Mesenteric fat pad (tissue), 1 donor: ENCODE measurements around the gene SEL1L3. TPM values are rescaled to one million over a fixed set of nuclear protein-coding genes. Genes with fewer than 3 reads are reported as not detected.
"Not testable (repeated sequence)": the region's sequence is repeated elsewhere in the genome, so short reads cannot be mapped to it uniquely, and the experiment has no call there.

Source experiments
- DNase-seq: peaks from one replicate; pipeline ENCODE4 v3.0.0-alpha.2; 2020; ENCODE audit warnings: low spot score
- total RNA-seq: library from RNA; stranded (reverse); fragmentation: NEBNext Ultra II Directional; extraction: Animal tissue kit (Norgen Biotek cat#: 25700); gene quantifications from one replicate; pipeline ENCODE4 v1.2.1, GENCODE V29; 2021
- donor health status: DM: yes; HTN: yes; CAD: no.

SEL1L3 gene
- total RNA-seq, 1 donor from 2014 or later, result 13.7 TPM

DNA sequence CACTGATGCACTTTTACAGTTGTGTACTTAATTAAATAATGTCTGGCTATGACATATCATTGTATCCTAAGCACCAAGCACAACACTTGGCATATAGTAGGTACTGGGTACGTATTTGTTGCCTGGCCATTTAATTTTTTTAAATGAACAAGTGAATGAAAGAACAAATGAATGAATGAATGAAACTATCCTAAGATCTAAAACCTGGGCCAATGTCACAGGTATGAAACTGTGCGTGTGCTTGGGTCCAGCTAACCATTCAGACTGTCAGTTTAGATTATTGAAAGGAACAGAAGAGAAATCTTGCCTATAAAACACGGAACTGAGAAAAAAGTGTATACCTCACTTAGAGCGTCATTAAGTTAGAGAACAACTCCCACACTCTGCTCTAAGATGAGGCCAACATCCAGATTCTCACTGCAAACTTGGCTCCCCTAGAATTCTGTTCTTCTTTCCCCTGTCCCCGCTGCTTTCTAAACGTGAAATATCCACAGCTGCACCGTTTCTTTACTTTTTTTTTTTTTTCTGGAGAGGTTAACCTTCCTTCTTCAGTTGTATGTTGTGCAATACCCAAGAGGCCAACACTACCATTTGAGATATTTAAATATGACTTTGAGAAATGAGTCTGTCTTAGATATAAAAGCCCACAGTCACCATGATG lies 17.3 kb upstream of the SEL1L3 start:
- DNase-seq, result no peak

DNA sequence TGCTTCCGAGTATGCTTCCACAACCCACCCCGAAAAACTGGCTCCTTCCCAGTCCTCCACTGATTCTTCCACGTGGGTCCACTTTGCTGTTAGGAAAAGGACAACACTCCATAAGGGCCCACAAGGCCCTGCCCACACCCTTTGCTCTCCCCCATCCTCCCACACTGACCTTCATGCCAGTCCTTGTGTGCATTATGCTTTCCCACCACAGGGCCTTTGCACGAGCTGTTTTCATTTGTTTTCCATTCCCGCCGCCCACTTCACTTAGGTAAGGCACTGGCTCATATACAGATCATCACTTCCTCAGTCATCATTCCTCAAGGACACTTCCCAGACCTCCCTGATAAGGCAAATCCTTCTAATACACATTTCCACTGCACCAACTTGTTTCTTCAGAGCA lies 16.8 kb upstream of the SEL1L3 start:
- no peak for DNase-seq

DNA sequence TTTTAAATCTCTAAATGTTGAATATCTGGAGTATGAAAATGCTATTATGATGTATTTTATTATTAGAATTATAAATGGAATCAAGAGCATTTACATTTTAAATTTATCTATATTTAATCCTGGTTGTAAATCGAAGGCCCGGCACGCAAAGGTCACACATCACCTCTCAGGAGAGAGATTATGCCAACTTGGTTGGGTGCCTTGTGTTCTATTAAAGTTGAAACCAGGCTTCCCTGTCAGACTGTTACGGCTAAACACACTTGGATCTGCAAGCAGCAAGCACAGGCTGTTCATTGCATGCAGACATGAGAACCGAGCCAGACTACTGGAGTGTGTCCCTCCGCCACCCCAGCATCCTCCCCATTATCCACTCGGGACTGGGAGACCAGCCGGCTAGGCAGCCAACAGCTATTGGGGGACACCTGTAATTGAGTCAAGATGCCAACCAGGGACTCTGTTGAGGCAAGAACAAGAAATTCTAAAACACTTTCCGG lies 16.4 kb upstream of the SEL1L3 start:
- no peak for DNase-seq

DNA sequence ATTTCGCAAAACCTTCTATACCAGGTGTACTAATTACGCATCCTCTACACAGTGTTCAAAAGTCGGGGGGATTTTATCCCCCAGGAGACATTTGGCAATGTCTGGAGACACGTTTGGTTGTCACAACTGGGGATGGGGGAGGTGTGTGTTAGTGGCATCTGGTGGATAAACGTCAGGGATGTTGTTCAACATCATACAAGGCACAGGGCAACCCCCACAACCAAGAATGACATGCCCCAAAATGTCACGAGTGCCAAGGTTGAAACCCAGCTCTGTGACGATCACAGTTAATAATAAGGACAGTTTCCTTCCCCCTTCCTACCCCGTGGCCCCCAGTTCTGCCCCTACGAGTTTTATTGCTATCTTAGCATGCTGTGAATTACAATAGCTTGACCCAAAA lies 15.9 kb upstream of the SEL1L3 start:
- DNase-seq, result no peak

DNA sequence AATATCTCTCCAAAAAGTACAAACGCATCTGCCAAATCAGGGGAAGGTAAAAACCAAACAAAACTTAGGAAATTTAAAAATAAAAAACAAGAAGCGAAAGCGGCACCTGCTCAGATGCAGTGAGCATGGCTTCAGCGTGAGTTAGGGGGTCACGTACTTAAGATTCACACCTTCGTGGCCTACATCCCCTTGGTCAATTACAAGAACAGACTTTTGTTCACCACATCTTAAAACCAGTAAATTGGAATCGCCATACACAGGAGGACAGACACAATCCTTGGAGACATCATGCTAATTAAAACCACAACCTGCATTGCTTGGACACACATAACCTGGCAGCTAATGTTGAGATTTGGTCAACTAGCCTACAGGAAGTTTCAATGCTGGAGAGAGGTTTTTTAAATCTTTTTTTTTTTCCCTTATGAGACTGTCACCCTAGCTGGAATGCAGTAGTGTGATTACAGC lies 12.5 kb upstream of the SEL1L3 start:
- no peak for DNase-seq

DNA sequence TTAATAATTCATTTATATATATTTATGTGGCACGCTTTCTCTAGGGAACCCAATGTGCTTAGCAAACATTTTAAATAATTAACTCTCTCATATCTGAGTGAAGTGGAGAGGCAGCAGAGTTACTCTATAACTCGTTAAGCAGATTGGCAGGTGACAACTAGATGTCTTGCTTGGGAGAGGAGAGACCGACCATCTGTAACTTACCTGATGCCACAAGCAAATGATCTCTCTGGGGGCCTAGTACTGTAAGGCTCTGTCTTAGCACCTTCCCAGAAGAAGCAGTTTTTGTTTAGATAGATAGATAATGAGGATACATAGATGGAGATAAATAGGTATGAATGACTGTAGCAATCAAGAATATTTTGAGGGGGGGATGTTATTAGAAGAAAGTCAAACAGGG lies 11.9 kb upstream of the SEL1L3 start:
- no peak for DNase-seq

DNA sequence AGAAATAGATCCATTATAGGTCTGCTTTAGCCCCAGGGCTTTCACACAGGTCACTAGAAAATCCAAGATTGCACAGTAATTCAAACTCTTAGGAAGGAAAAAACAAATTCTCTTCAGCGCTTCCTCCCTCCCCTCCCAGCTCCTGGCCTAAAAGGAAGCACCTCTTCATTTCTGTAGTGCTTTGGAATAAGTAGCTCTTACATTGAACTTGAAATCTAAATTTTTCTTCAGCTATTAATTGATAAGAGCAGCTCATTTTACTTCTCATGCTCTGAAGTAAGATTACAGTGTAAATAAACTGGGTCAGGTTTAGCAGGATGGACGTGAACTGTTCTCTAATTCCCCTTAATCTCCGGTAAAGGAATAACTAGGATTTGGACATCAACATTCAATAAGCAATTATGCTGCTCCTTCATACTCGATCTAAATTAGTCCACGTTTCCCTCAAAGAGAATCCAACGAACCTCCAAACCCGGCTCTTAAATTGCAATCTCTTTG lies 10.9 kb upstream of the SEL1L3 start:
- no peak for DNase-seq

DNA sequence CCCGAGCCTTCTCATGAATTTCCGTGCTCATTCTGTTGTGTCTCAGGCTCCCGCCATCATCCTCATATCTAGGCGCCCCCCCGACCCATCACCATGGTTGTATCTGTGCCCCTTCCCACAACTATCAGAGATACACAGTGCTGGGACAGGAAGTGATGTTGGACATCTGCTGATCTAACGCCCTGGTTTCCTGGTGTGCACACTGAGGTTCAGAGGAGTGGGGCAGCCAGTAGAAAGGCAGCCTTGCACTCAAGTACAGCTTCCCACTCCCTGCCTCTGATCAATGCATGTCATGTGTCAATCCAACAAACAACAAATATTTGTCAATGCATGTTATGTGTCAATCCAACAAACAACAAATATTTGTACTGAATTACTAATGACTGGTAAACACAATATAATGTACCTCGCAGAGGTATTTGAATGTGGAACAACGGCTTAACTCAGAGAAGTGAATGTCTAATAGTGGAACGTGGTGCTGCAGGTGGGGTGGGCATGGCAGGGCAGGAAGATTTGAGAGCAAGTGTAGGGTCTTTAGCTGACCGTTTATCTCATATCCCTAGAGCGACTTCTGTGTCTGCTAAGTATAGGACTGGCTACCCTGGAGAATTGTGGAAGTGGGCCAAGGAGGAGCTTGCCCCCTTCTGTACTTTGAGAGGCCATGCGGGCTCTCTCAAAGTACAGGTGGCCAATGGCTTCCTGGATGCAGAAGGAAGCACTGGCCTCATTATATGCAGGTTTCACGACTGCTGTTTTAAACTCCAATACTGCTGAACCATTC lies 10.3 kb upstream of the SEL1L3 start:
- DNase-seq, result no peak

DNA sequence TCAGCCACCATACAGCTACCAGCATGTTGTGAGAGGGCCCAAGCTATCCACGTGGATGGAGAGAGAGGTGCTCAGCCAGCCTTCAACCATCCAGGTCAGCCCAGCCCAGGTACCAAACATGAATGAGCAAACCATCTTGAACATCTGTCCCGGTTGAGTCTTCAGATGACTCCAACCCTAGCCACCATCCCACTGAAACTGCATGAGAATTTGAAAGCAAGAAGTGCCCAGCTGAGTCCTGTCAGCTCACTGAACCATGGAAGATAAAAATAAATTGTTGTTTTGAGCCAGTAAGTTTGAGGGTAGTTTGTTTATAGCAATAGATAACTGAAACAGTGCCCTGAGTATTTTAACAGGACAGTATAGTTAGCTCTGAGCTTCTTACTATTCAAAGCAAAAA lies 7.3 kb upstream of the SEL1L3 start:
- DNase-seq, result no peak

DNA sequence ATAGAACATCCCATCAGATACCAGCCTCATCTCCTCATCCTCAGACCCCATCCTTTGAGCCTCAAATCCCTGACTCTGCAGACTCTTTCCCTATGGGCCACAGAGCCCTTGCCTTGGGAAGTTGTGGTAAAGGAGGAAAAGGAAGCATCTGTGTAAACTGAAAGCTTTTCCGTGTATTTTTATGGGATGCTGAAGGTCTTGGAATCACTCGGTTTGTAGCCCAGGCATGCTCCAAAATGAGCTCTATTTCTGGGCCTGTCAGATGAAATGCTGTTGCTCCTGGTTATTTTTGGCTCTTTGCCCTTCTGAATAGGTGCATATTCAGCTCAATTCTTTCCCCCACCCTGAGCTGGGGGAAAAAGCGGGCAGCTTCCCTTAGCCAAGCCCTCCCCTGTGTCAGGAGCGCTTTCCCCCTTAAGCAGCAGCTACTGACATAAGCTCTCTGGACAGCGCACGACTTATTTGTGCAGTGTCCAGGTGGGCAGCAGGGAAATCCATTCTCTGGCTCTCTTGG lies 5.0 kb upstream of the SEL1L3 start:
- DNase-seq, result no peak

DNA sequence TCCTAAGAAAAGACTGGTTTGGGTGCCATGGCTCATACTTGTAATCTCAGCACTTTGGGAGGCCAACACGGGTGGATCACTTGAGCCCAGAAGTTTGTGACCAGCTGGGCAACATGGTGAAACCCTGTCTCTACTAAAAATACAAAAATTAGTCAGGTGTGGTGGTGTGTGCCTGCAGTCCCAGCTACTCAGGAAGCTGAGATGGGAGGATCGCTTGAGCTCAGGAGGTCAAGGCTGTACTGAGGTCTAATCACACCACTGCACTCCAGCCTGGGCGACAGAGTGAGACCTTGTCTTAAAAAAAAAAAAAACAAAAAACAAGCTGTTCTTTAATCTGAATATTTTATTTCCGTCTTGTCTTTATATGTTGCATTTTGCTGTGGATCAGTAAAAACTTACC lies 3.6 kb upstream of the SEL1L3 start:
- DNase-seq, result not testable (repeated sequence)

DNA sequence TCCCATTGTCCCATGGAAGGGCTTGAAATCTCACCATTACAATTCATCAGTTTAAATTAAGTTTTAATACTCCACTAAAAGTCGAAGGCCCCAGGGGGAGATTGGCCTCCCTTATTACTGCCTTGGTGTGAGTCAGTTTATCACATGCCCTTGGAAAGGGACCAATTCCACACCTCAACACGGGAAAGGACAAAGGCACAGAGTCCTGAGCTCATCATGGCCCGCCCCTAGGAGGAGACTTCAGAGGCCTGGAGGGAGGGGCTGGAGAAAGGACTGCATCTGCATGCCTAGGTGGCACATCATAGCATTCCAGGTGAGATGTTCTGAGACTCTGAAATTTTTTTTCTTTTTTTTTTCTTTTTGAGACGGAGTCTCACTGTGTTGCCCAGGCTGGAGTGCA lies 2.8 kb upstream of the SEL1L3 start:
- no peak for DNase-seq

DNA sequence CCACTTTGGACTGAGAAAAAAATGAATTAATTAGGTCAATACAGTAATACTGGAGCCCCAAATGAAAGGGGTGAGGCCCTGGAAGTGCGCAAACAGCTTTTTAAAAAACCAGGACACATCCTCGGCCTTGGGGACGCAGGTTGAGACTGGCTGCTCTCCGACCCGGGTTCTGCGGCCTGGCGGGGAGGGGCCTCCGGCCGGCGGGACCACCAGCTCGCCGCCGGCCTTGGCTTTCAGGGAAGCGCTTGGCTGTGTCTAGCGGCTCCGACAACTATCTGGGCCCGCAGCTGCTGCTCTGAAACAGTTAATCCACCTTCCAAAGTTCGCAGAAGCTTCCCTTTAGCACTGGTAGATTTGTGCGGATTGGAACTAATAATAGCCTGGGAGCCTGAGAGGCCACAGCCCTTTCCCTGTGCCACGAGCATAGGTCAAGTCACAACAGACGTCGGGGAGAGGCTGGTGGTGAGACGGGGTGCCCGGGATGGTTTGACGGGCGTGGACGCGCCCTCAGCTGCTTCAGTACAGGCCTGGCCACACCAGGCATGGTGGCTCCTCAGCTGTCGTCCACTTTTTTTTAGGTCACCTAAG lies 1.1 kb upstream of the SEL1L3 start:
- no peak for DNase-seq

DNA sequence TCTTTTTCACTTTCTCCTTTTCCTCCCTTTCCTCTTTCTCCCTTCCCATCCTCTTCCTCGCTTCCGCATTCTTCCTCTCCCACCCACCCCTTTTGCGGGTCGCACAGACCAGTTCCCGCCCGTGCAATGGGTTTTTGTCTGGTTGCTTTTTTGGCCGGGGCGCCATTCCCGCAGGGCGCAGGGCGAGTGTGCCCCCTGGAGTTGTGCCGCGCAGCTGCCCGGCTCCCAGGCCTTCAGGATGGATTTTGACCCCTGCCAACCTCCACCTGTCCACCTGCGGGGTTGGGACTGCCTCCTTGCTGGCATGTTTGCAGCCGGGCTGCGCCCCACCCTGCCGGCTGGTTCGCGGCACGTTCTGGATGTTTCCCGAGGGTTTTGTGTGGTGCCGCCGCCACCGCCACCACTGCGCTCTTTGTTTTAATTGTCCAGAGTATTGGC lies 578 bp upstream of the SEL1L3 start:
- no peak for DNase-seq

DNA sequence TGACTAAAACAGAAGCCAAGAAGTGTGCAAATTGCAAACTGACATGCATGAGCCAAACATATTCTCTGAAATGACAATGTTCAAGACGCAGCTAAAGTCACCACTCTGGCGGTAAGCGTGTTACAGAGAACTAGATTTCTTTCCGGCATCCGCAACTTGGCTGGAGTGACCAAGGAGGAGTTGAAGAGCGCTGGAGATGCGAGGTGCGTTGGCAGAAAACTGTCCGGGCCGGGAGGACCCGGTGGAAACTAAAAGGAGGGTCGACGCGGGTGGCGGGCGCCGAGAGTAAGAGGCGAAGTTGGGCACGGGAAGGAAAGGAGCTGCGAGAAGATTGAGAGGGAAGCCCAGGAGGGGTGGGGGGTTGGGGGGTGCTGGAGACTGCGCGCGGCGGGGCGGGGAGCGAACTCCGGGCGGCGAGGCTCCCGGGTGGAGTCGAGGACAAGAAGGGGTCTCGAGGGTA lies 807 bp downstream of the SEL1L3 start:
- DNase-seq, result no peak

DNA sequence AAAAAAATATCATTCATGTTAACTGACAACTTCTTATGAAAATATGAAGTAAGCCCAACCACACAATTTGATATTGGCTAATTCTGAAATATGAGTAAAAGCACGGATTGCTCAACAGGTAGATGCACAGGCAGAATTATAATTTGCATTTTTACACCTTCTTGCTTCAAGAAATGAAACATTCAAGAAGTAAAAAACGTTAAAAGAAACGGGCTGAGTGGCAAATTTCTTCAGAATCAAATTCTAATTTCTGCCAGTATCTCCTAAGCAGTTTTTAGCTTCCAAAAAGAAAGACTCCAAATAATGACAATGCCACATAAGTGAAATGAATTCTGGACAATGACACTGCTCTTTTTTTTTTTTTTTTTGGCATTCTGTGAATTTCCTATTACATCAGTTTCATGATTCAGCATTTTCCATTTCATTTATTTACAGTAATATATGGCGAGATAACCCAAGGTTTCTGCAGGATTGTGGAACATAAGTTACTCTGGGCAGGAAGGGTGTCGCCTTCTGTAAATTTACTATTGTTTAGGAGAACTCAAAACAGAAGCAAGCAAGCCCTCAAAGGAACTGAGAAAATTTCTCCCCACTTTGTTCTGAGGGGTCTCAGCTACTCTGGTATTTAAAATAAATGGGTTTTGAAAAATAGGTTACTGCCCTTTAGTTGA lies 1.4 kb downstream of the SEL1L3 start:
- DNase-seq, result no peak

DNA sequence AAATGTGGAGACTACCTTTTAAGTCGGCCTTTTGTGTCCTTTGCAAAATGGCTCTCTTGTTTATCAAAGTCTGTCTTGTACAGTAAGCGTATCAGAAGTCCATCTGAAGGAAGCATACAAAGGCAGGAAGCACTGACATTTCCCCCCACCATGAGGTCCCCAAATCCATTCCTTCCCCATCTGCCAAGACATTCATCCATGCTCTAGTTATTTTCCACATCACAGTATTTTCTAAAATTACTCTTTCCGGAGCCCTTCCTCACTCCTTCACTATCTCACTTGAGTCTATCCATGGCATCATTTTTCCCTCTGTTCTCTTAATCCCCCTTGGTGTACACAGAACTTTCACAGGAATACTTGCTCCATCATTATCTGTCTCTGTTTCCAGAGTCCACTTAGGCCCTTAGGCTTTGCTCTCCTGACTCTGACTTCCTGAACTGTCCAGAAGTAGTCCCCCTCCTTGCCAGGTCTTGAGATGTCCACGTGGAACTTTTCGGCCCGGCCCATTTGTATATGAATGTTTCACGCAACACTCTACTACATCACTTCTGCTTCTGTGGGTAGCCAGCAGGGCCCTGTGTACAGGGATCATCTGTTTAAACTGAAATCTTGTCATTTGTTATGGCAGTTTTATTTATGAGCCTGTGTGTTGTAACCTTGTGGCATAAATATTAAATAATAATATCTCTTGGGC lies 2.1 kb downstream of the SEL1L3 start:
- no peak for DNase-seq

DNA sequence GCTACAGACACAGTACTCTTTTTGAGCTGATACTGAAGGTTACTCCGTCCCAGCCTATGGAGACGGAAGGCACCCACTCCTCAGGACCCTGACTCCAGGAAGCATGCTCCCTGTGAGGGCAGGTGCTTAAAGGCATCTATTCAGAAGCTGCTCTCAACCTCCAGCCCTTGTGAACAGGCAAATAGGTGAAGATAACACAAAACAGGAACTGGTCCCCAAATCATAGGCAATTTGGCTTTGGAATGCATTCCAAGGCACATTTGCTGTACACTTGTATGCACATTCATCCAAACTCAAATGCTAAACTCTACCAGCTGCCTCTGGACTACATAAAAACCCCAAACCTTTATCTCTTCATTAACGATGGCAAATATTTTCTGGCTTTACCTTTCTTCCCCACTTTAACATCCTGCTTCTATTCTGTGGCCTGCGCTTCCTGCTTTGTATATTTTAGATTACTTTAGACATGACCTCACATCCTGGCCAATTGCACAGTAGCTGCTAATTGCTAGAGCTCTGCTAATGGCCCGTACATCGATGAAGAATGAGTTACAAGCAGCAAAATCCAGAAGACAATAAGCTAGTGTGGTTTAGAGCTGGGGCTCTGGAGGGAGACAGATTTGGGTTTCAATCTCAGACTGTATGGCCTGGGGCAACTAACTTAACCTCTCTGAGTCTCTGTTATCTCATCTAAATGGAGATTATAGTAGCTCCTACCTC lies 3.2 kb downstream of the SEL1L3 start:
- DNase-seq, result no peak

DNA sequence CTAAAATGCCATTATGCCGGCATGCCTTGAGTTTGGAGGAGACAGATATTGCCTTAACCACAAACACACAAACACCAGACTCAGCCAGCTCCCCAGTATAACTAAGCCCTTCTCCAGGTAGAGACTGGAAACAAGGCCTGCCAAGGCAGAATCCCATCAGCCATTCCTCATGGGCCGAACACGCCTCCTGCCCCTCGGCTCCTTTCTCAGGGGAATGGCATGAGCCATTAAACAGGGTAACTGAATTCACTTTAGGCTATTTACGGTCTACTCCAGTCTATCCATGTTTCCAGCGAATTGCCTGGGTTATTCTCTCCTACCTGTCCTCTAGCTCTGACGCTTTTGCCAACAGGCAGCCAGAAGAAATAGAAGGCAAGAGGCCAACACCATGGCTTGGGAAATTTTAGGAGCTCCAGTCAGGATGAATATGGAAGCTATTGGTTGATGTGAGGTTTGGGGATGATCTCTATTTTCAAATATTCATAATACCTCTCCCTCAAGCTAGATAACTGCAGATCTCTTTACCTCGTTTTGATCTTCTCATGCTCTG lies 4.9 kb downstream of the SEL1L3 start:
- no peak for DNase-seq

DNA sequence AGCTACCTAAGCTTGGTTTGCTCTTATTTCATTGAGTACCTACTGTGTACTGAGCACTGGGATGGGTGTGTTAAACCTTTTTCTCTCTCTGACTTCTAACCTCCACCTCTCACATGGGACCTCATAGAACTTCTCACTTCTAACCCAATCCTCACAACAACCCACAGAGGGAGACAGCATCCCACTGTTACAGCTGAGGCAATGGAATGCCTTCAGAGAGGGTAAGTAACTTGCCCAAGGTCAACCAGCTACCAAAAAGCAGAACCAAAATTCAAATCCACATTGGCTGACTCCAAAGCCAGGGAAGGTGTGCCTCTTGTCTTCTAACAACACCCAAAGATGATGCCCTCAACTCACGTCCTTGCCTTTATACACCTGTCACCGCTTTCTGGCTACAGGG lies 5.4 kb downstream of the SEL1L3 start:
- DNase-seq, result no peak
